Activated T-cell treated with anti-CD3 and anti-CD28 coated beads, Interleukin-2, amount 50 U/mL, for 72 hours (primary cell): ENCODE results near the gene INAFM2. TPM values are rescaled to one million over a fixed set of nuclear protein-coding genes. Genes with fewer than 3 reads are reported as not detected.

ENCODE experiments used
- ATAC-seq, 2 donors: fragments of 150-1000 bp; cut with Tn5 transposase; replicated peaks in 1 of 2; 2 replicates each; pipeline ENCODE4 v1.10.0; 2021; ENCODE audit warnings: moderate library complexity in 2 of 2, mild to moderate bottlenecking in 1 of 2
- DNase-seq, 2 donors: peaks; one replicate each; pipeline ENCODE4 v3.0.0; 2021 to 2022; ENCODE audit warnings: mixed read lengths in 1 of 2
- H3K27ac Mint-ChIP-seq: one replicate; pipeline ENCODE4 v1.8.0; 2022; ENCODE audit warnings: mild to moderate bottlenecking, moderate library complexity, mixed read lengths
- H3K27me3 Mint-ChIP-seq: one replicate; pipeline ENCODE4 v1.8.0; 2022; ENCODE audit warnings: low read depth, mixed read lengths
- H3K36me3 Mint-ChIP-seq, 2 donors: one replicate each; pipeline ENCODE4 v1.8.0; 2022; ENCODE audit warnings: mixed read lengths in 2 of 2, mild to moderate bottlenecking in 1 of 2; ENCODE audit not compliant: insufficient read depth in 2 of 2
- H3K4me1 Mint-ChIP-seq: one replicate; pipeline ENCODE4 v1.8.0; 2022; ENCODE audit warnings: low read depth, mixed read lengths
- H3K4me3 Mint-ChIP-seq, 2 donors: one replicate each; pipeline ENCODE4 v1.8.0; 2022; ENCODE audit warnings: mild to moderate bottlenecking in 2 of 2, mixed read lengths in 2 of 2, moderate library complexity in 2 of 2
- H3K9me3 Mint-ChIP-seq, 2 donors: one replicate each; pipeline ENCODE4 v1.8.0; 2022; ENCODE audit warnings: mixed read lengths in 2 of 2
- total RNA-seq, 2 donors: library from RNA; stranded (reverse); gene quantifications; one replicate each; pipeline ENCODE4 v1.2.3, GENCODE V29; 2022

The INAFM2 gene
- total RNA-seq, 2 donors from 2014 or later, result 7.1 to 10.2 TPM

- Mint-ChIP-seq H3K4me3 (no peak overlapping the region), H3K4me1 (peaks cover 19% of the 10 kb centered on the region), H3K9me3 (no peaks in the 10 kb centered on the region), H3K27ac (no peak overlapping the region), H3K27me3 (peaks cover under 1% of the 10 kb centered on the region), H3K36me3 (no peaks in the 10 kb centered on the region)
- DNase-seq, result no peak
- ATAC-seq, result no peak
Measured at GRCh38 chr15:40364251-40364650, 40.8 kb downstream of the INAFM2 start.

GRCh38 chr15:40365016-40365415, 41.5 kb downstream of the INAFM2 start:
- Mint-ChIP-seq H3K9me3 (no peaks in the 10 kb centered on the region), H3K27me3 (no peaks in the 10 kb centered on the region), H3K4me3 (no peak overlapping the region), H3K4me1 (peaks cover 19% of the 10 kb centered on the region), H3K36me3 (no peaks in the 10 kb centered on the region), H3K27ac (no peak overlapping the region)
- ATAC-seq, result no peak
- no peak for DNase-seq

- no peak overlapping the region for H3K27ac Mint-ChIP-seq
- peak overlapping the region in 1 of 2 donors; percentile 14 for H3K4me3 Mint-ChIP-seq
- H3K4me1 Mint-ChIP-seq, result peaks cover 19% of the 10 kb centered on the region
- H3K36me3 Mint-ChIP-seq, result no peaks in the 10 kb centered on the region
- ATAC-seq (no peak), DNase-seq (no peak)
- no peaks in the 10 kb centered on the region for H3K9me3 Mint-ChIP-seq
- H3K27me3 Mint-ChIP-seq, result no peaks in the 10 kb centered on the region
Measured at GRCh38 chr15:40365624-40366456, 42.3 kb downstream of the INAFM2 start.

GRCh38 chr15:40366457-40367370, 43.2 kb downstream of the INAFM2 start:
- Mint-ChIP-seq H3K36me3 (no peaks in the 10 kb centered on the region), H3K27ac (no peak overlapping the region), H3K9me3 (no peaks in the 10 kb centered on the region), H3K4me3 (peak overlapping the region; percentile 73 to 75), H3K4me1 (peaks cover 19% of the 10 kb centered on the region), H3K27me3 (no peaks in the 10 kb centered on the region)
- DNase-seq (no peak), ATAC-seq (no peak)

GRCh38 chr15:40367371-40367685, 43.8 kb downstream of the INAFM2 start:
- no peaks in the 10 kb centered on the region for H3K27me3 Mint-ChIP-seq
- H3K36me3 Mint-ChIP-seq, result no peaks in the 10 kb centered on the region
- ATAC-seq (no peak), DNase-seq (no peak)
- H3K9me3 Mint-ChIP-seq, result no peaks in the 10 kb centered on the region
- peak overlapping the region; percentile 73 to 75 for H3K4me3 Mint-ChIP-seq
- H3K27ac Mint-ChIP-seq, result no peak overlapping the region
- H3K4me1 Mint-ChIP-seq, result peaks cover 19% of the 10 kb centered on the region

GRCh38 chr15:40367686-40368611, 44.5 kb downstream of the INAFM2 start:
- H3K9me3 Mint-ChIP-seq, result no peaks in the 10 kb centered on the region
- H3K4me3 Mint-ChIP-seq, result peak overlapping the region; percentile 73 to 75
- no peak overlapping the region for H3K27ac Mint-ChIP-seq
- DNase-seq (peak; percentile 90 to 91), ATAC-seq (peak; percentile 96)
- peaks cover 19% of the 10 kb centered on the region for H3K4me1 Mint-ChIP-seq
- H3K27me3 Mint-ChIP-seq, result no peaks in the 10 kb centered on the region
- H3K36me3 Mint-ChIP-seq, result no peaks in the 10 kb centered on the region

- no peak overlapping the region for H3K27ac Mint-ChIP-seq
- H3K36me3 Mint-ChIP-seq, result no peaks in the 10 kb centered on the region
- ATAC-seq (no peak), DNase-seq (no peak)
- no peaks in the 10 kb centered on the region for H3K27me3 Mint-ChIP-seq
- H3K4me3 Mint-ChIP-seq, result peak overlapping the region in 1 of 2 donors; percentile 47
- no peaks in the 10 kb centered on the region for H3K9me3 Mint-ChIP-seq
- H3K4me1 Mint-ChIP-seq, result peaks cover 19% of the 10 kb centered on the region
Measured at GRCh38 chr15:40368719-40369473, 45.4 kb downstream of the INAFM2 start.

GRCh38 chr15:40369474-40369869, 46.0 kb downstream of the INAFM2 start:
- no peaks in the 10 kb centered on the region for H3K36me3 Mint-ChIP-seq
- ATAC-seq (no peak), DNase-seq (no peak)
- H3K27ac Mint-ChIP-seq, result no peak overlapping the region
- no peaks in the 10 kb centered on the region for H3K9me3 Mint-ChIP-seq
- H3K27me3 Mint-ChIP-seq, result no peaks in the 10 kb centered on the region
- H3K4me3 Mint-ChIP-seq, result peak overlapping the region in 1 of 2 donors; percentile 44
- peaks cover 19% of the 10 kb centered on the region for H3K4me1 Mint-ChIP-seq

GRCh38 chr15:40369971-40370370, 46.5 kb downstream of the INAFM2 start:
- no peak overlapping the region for H3K4me3 Mint-ChIP-seq

GRCh38 chr15:40372981-40373380, 49.5 kb downstream of the INAFM2 start:
- H3K27me3 Mint-ChIP-seq, result no peaks in the 10 kb centered on the region
- H3K4me3 Mint-ChIP-seq, result no peak overlapping the region
- no peaks in the 10 kb centered on the region for H3K9me3 Mint-ChIP-seq
- no peaks in the 10 kb centered on the region for H3K4me1 Mint-ChIP-seq
- no peak overlapping the region for H3K27ac Mint-ChIP-seq
- H3K36me3 Mint-ChIP-seq, result no peaks in the 10 kb centered on the region
- DNase-seq (no peak), ATAC-seq (no peak)

More at GRCh38 chr15:40369971-40370370, 46.5 kb downstream of the INAFM2 start:
- Mint-ChIP-seq H3K36me3 (no peaks in the 10 kb centered on the region), H3K27me3 (no peaks in the 10 kb centered on the region), H3K9me3 (no peaks in the 10 kb centered on the region), H3K27ac (no peak overlapping the region), H3K4me1 (peaks cover 19% of the 10 kb centered on the region)
- DNase-seq (no peak), ATAC-seq (no peak)
